Muscle layer of duodenum (tissue), 2 donors: ENCODE measurements around the gene SLC16A12.
"Not testable (repeated sequence)": the region's sequence is repeated elsewhere in the genome, so short reads cannot be mapped to it uniquely, and the experiment has no call there.

Source experiments
- H3K27ac ChIP-seq: one replicate; pipeline ENCODE4 v1.7.0; 2013; ENCODE audit warnings: mild to moderate bottlenecking, low read length
- H3K27me3 ChIP-seq: one replicate; pipeline ENCODE4 v1.7.0; 2013; ENCODE audit warnings: low read depth, mild to moderate bottlenecking, control low read depth, low read length
- H3K36me3 ChIP-seq, 2 donors: one replicate each; pipeline ENCODE4 v1.7.0; 2013; ENCODE audit warnings: low read length in 2 of 2, control low read depth in 1 of 2, mild to moderate bottlenecking in 1 of 2; ENCODE audit not compliant: insufficient read depth in 2 of 2, control insufficient read depth in 1 of 2
- H3K4me1 ChIP-seq, 2 donors: one replicate each; pipeline ENCODE4 v1.7.0; 2013; ENCODE audit warnings: low read length in 2 of 2, mild to moderate bottlenecking in 2 of 2, control low read depth in 1 of 2, moderate library complexity in 1 of 2; ENCODE audit not compliant: insufficient read depth in 2 of 2, control insufficient read depth in 1 of 2
- H3K4me3 ChIP-seq, 2 donors: one replicate each; pipeline ENCODE4 v1.7.0; 2013; ENCODE audit warnings: low read length in 2 of 2, low read depth in 1 of 2, mild to moderate bottlenecking in 1 of 2
- H3K9me3 ChIP-seq, 2 donors: one replicate each; pipeline ENCODE4 v1.7.0; 2013; ENCODE audit warnings: low read length in 2 of 2, control low read depth in 1 of 2, mild to moderate bottlenecking in 1 of 2; ENCODE audit not compliant: control insufficient read depth in 1 of 2
- donor health status: healthy.

SLC16A12 gene

DNA sequence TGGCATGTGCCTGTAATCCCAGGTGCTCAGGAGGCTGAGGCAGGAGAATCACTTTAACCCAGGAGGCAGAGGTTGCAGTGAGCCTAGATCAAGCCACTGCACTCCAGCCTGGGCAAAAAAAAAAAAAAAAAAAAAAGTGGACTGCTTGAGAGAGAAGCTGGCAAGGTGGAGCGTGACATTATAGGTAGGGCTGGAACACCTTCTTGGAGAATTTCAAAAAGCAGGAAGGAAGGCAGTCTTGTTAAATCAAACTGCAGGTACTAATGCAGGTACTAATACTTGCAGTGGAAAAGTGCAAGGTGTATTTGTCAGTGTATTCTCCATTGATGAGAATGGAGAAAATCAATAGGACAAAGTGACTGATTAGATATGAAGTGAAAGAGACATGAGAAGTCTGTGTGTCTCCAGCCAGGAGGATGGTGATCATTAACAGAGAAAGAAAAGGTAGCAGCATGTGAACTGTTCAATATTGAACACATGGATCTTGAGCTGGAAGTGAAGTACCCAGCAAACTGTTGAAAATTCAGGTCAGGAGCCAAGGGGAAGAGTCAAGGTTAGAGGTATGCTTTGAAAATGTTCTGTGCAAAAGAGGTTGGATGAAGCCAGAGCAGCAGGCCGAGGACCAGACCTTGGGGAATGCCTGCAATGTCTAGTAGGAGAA is 12.6 kb upstream of the SLC16A12 start:
- H3K4me3 ChIP-seq: no peak overlapping the region
- no peaks in the 10 kb centered on the region for H3K4me1 ChIP-seq
- no peaks in the 10 kb centered on the region for H3K9me3 ChIP-seq
- H3K27me3 ChIP-seq: no peaks in the 10 kb centered on the region
- no peaks in the 10 kb centered on the region for H3K36me3 ChIP-seq
- no peak overlapping the region for H3K27ac ChIP-seq

DNA sequence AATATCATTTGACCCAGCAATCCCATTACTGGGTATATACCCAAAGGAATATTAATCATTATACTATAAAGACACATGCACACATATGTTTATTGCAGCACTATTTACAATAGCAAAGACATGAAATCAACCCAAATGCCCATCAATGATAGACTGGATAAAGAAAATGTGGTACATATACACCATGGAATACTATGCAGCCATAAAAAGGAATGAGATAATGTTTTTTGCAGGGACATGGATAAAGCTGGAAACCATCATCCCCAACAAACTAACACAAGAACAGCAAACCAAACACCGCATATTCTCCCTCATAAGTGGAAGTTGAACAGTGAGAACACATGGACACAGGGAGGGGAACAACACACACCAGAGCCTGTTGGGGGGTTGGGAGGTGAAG is 11.3 kb upstream of the SLC16A12 start:
- H3K36me3 ChIP-seq, H3K4me3 ChIP-seq, H3K27ac ChIP-seq, H3K27me3 ChIP-seq, H3K4me1 ChIP-seq, H3K9me3 ChIP-seq: not testable (repeated sequence)

DNA sequence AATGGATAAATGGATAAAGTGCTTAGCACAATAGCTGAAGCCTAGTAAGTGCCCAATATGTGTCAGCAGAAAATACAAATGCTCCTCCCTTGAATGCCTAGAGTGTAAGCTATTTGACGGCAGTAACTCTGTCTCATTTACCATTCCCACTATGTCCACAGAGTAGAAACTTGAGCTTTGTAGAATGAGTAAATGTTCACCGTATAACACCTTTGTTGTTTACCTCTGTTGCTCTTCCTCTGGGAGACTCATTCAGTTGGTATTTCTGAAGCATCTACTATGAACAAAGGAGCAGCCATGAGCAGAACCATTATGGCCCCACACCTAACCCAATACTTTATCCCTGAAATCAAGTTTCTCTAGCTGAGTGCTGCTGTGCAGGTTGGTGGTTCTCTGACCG is 8.4 kb upstream of the SLC16A12 start:
- Histone ChIP-seq H3K27ac (no peak overlapping the region), H3K27me3 (no peaks in the 10 kb centered on the region), H3K36me3 (no peaks in the 10 kb centered on the region), H3K4me1 (no peaks in the 10 kb centered on the region), H3K4me3 (no peak overlapping the region), H3K9me3 (no peaks in the 10 kb centered on the region)

DNA sequence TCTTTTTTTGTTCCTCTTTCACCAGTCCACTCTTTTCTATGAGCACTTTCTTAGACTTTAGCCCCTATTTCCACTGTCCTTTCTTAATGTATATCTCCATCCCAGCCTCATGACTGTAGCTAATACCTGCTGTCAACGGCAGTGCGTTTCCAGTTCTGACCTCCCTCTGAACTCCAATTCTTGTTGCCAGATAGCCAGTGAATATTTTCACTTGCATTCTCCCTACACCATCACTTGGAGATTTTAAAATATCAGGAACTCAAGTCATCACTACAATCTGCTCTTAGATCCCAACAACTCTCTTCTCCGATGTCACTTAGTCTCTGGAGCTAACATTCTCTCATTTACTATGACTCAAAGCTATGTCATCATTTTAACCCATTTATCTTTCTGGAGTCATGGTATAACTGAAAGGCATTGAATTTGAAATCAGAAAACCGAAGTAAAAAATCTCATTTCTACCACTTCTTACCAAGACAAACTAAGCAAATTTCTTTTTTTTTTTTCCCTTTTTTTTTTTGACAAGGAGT is 5.1 kb upstream of the SLC16A12 start:
- Histone ChIP-seq H3K4me1 (peaks cover 0 to 5% of the 10 kb centered on the region in 2 donors), H3K9me3 (no peaks in the 10 kb centered on the region), H3K4me3 (no peak overlapping the region), H3K36me3 (no peaks in the 10 kb centered on the region), H3K27me3 (peaks cover 8% of the 10 kb centered on the region), H3K27ac (no peak overlapping the region)

DNA sequence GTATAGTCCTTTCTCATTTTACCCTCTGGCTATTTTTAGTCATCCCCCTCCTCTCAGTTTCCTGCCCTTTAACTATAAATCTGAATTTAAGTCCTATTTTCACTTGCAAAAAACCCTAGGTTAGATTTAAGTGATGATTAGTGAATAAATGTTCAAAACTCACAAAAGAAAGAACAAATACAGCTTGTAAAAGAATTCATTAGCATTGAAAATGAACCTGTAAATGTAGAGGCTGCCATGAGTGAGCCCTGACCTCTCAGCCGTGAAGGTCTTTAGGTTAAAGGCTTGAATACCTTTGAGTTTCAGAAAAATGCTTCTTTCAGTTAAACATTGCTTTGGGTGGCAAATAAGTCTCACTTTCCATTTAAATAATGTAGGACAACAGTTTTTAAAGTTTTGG is 2.0 kb upstream of the SLC16A12 start:
- Histone ChIP-seq H3K9me3 (no peaks in the 10 kb centered on the region), H3K27me3 (peaks cover 17% of the 10 kb centered on the region), H3K4me3 (no peak overlapping the region), H3K27ac (no peak overlapping the region), H3K36me3 (no peaks in the 10 kb centered on the region), H3K4me1 (peaks cover 0 to 14% of the 10 kb centered on the region in 2 donors)

DNA sequence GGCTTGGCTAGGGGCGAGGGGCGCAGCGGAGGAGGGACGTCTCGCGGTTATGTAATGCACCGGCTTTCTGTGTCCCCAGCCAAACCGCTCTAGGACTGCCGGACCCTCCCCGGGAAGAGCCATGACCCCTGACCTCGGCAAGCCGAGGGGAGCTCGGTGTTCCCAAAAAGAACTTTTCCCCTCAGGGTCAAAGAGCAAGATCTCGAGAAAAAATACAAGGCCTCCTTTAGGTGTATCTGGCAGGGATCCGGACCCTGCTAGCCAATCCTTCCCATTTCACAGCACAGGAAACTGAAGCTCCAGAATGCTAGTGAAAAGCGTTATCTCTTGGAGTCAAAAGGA is 590 bp upstream of the SLC16A12 start:
- Histone ChIP-seq H3K4me1 (peaks cover 0 to 14% of the 10 kb centered on the region in 2 donors), H3K4me3 (peak overlapping the region in 1 of 2 donors; percentile 55), H3K36me3 (no peaks in the 10 kb centered on the region), H3K27me3 (peaks cover 21% of the 10 kb centered on the region), H3K9me3 (no peaks in the 10 kb centered on the region), H3K27ac (no peak overlapping the region)

DNA sequence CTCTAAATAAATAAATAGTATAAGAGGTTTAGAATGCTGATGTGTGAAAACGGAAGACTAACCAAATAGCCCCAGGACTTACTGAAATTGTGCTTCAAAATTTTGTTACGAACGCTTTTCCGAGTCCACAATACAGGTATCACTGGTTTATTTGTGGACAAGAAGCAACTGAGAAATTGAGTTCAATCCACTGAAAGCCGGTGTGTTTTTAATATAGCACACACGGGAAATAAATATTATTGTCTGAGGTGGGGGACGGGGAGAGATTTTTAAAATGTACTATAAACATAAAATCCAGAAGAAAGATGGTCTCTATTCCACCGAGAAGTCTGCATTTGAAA is 598 bp downstream of the SLC16A12 start:
- peak overlapping the region in 1 of 2 donors; percentile 55 for H3K4me3 ChIP-seq
- H3K4me1 ChIP-seq: peaks cover 0 to 14% of the 10 kb centered on the region in 2 donors
- H3K9me3 ChIP-seq: no peaks in the 10 kb centered on the region
- H3K27ac ChIP-seq: no peak overlapping the region
- H3K36me3 ChIP-seq: no peaks in the 10 kb centered on the region
- H3K27me3 ChIP-seq: peaks cover 21% of the 10 kb centered on the region

DNA sequence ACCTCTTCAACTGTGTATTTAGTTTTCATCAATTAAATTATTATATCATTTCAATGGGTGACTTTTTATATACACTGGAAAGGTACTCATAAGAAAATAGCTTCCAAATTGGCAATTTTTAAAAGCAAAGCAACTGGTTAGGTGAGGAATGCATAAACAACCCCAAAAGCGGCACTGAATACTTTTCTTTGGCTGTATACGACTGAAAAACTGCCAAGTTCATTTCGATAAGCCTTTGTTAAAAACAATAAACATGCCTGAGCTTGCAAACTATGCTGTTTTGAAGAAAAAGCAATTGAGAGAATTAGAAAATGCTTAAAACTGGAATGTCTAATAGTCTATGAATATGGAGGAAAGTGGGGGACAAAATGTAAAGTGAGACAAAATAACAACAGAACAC is 2.9 kb downstream of the SLC16A12 start:
- Histone ChIP-seq H3K9me3 (no peaks in the 10 kb centered on the region), H3K27ac (no peak overlapping the region), H3K4me1 (peaks cover 0 to 14% of the 10 kb centered on the region in 2 donors), H3K27me3 (peaks cover 21% of the 10 kb centered on the region), H3K36me3 (no peaks in the 10 kb centered on the region), H3K4me3 (no peak overlapping the region)

DNA sequence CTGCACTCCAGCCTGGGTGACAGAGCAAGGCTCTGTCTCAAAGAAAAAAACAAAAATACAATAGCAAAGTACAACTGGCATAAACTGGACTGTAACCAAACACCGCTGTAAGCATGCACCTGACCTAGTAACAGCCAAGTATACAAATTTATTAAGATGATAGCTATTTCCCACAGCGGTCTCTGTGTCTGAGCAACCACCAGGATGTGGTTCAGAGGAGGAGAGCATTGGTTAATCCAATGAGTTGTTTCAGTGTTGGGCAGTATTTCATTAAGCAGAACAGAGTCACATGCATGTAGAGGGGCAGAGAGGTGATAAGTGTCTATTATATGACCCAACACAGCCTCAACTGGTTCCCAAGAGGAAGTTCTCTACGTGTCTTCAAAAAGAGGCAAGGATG is 4.0 kb downstream of the SLC16A12 start:
- peaks cover 20% of the 10 kb centered on the region for H3K27me3 ChIP-seq

DNA sequence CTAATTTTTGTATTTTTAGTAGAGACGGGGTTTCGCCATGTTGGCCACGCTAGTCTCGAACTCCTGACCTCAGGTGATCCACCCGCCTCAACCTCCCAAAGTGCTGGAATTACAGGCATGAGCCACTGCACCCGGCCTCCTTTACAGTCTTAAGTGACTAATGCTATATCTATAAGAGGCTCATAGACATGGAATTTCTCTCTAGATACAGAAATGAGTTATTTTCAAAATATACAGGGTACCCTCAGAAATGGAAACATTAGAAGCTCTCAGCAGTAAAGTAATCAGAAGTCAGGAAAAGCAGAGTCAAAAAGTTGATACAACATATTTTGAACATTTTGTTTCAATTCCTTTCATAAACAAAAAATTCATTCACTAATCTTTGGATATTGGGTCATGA is 5.7 kb downstream of the SLC16A12 start:
- H3K4me1 ChIP-seq, H3K36me3 ChIP-seq, H3K27ac ChIP-seq, H3K9me3 ChIP-seq, H3K4me3 ChIP-seq: not testable (repeated sequence)
- H3K27me3 ChIP-seq: peaks cover 13% of the 10 kb centered on the region

More for the DNA sequence above, 4.0 kb downstream of the SLC16A12 start:
- Histone ChIP-seq H3K4me1 (peaks cover 0 to 14% of the 10 kb centered on the region in 2 donors), H3K27ac (no peak overlapping the region), H3K4me3 (no peak overlapping the region), H3K36me3 (no peaks in the 10 kb centered on the region), H3K9me3 (no peaks in the 10 kb centered on the region)

DNA sequence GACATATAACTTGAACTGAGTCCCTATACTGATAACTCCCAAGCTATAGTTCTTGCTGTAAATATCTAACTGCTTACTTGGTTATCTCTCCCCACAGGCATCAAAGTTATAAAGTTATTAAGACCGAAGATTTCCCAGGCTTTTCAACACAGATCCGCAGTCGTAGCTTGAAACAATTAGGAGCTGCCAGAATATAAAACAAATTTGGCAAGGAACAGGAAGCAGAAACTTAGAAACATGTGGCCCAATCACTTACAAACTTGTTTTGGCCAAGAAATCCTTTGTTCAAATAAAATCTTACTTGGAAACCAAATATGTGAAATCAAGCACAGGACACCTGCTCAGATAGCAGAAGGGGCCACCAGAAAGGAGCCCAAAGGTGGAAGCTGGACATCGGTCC is 9.0 kb downstream of the SLC16A12 start:
- no peak overlapping the region for H3K27ac ChIP-seq
- no peaks in the 10 kb centered on the region for H3K9me3 ChIP-seq
- H3K27me3 ChIP-seq: peaks cover under 1% of the 10 kb centered on the region
- H3K36me3 ChIP-seq: no peaks in the 10 kb centered on the region
- H3K4me3 ChIP-seq: no peak overlapping the region
- H3K4me1 ChIP-seq: no peaks in the 10 kb centered on the region

DNA sequence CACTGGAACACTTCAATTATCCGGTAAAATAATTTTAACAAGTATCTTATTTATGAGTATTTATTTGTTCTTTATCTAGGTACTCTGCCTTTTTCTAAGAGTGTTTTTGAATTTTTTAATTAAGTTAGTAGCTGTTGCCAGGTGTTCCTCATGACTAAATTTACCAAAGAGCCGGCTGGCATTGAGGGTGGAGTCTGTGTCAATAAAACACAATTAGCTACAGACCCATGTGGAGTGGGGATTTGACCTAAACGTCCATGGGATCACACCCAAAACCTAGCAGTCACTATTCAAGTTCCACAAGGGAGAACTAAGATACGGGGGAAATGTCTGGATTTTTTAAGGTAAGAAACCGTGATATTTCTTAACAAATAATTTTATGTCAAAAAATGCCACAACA is 9.8 kb downstream of the SLC16A12 start:
- Histone ChIP-seq H3K4me1 (no peaks in the 10 kb centered on the region), H3K9me3 (no peaks in the 10 kb centered on the region), H3K4me3 (no peak overlapping the region), H3K36me3 (no peaks in the 10 kb centered on the region), H3K27ac (no peak overlapping the region), H3K27me3 (no peaks in the 10 kb centered on the region)
